GM12892 (cell line): Measurements from ENCODE around the gene PRM2.

Experiments used
- DNase-seq: peaks from one replicate; pipeline ENCODE4 v3.0.0; 2011; ENCODE audit not compliant: insufficient read length
- FAIRE-seq: peaks from 2 replicates; lab custom pipeline; 2011; peaks lifted over from hg19 to GRCh38; lab: Jason Lieb, UNC
- POLR2A ChIP-seq: IDR thresholded peaks from 2 replicates; pipeline ENCODE4 v1.6.1; 2011; ENCODE audit warnings: low read depth, low read length, control low read depth
- POLR2AphosphoS5 ChIP-seq: IDR thresholded peaks from 2 replicates; pipeline ENCODE4 v1.6.1; 2011; ENCODE audit warnings: low read depth, low read length, control low read depth
- TAF1 ChIP-seq: IDR thresholded peaks from 2 replicates; pipeline ENCODE4 v1.6.1; 2011; ENCODE audit warnings: low read depth, mild to moderate bottlenecking, control low read depth, low read length, borderline replicate concordance

PRM2 gene

GRCh38 chr16:11245988-11246387 is 30.3 kb downstream of the PRM2 start:
- TF ChIP-seq TAF1, result no peak
- no peak for TF ChIP-seq POLR2AphosphoS5
- TF ChIP-seq POLR2A, result no peak
- FAIRE-seq (no peak), DNase-seq (no peak)

DNA sequence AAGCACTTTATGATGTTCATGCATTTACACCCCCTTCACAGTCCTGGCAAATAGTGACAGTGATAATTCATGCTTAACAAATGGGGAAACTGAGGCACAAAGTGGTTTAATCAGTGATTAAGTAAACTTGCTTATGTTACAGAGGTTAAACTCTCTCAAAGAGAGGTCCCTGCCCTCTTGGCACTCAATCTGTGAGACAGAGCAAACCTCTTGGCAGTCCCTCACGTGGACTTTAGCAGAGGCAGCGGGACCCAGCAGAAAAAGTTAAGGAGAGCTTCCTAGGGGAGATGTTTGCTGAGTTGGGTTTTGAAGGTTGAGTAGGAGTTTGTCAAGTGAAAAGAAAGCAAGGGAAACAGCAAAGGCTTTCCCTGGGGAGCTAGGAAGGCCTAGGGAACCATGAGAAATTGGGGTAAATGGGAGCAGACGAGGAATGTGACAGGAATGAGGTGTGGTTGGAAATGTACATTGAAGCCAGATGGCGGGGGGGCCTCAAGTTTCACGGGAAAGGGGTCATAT is 31.0 kb downstream of the PRM2 start:
- no peak for DNase-seq
- FAIRE-seq, result no peak
- no peak for TF ChIP-seq POLR2A

GRCh38 chr16:11242658-11243057 is 33.6 kb downstream of the PRM2 start:
- no peak for FAIRE-seq
- no peak for TF ChIP-seq POLR2AphosphoS5
- TF ChIP-seq TAF1, result no peak
- TF ChIP-seq POLR2A, result no peak
- DNase-seq, result no peak

DNA sequence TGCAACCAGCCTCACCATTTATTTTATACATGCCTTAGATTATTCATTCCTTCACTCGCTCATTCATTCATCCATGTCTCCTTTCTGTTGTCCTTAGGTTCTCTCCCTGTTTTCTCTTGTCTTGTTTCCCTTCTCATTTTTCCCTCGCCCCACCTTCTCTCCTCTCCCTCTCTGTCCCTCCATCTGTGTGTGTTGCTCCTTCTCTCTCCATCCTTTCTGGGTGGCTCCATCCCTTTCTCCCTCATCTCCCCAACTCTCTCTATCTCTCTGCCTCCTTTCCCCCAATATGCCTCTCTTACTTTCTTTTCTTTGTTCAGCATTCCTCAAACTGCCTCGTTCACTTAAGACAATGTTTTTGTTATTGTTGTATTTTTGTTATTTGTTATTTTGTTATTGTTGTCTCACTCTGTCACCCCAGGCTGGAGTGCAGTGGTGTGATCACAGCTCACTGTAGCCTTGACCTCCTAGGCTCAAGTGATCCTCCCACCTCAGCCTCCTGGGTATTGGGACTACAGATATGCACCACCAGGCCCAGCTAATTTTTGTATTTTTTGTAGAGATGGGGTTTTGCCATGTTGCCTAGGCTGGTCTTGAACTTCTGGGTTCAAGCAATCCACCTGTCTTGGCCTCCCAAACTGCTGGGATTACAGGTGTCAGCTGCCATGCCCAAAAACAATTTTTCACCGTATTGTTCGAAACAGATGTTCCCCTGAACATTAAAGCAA is 34.6 kb downstream of the PRM2 start:
- FAIRE-seq (no peak), DNase-seq (no peak)
- TF ChIP-seq POLR2AphosphoS5, result no peak
- no peak for TF ChIP-seq POLR2A

- FAIRE-seq (no peak), DNase-seq (no peak)
- TF ChIP-seq POLR2AphosphoS5 (no peak), POLR2A (no peak), TAF1 (no peak)
Observed at GRCh38 chr16:11240636-11241473, 35.4 kb downstream of the PRM2 start.

- FAIRE-seq, result no peak
- no peak for TF ChIP-seq POLR2A
- no peak for TF ChIP-seq TAF1
- TF ChIP-seq POLR2AphosphoS5, result no peak
- no peak for DNase-seq
Observed at GRCh38 chr16:11239644-11240632, 36.3 kb downstream of the PRM2 start.

DNA sequence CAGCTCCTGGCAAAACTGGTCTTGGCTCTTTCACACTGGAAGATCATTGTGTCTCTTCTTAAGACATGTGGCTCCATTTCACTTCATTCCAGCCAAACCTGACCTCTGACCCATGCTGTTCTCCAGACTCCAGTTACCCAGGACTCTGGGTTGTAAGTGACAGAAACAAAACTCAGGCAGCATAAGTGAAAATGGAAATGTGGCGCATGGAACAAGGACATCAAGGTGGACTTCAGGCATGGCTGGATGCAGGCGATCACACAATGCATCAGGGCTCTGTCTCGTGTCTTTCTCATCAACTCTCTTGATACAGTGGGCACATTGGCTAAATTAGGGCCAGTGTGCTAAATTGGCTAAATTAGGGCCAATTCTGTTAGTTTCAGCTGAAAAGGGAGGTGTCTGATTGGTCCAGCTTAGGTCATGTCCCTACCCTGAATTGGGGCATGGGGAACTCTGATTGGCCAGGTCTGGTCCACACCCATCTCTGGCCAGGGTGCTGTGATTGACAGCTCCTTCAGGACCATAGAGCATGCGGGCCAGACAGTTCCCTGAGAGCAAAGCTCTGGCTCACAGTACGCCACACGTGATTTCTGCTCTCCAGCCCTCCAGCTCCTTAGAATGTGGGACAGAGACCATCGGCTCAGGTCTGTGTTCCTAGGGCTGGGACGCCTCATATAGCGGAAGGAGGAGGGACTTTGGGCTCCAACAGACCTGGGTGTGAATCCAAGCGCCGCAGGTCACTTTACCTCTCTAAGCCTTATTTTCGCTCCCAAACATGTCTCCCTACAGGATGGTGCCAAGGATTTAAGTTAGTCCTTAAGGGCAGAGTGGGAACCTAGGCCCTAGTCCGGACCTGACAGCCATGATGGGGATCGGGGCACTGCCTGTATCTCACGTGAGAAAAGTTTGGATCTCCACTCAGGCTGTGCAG is 37.7 kb downstream of the PRM2 start:
- no peak for TF ChIP-seq TAF1
- no peak for TF ChIP-seq POLR2A
- TF ChIP-seq POLR2AphosphoS5, result no peak
- FAIRE-seq, result no peak
- DNase-seq, result no peak

DNA sequence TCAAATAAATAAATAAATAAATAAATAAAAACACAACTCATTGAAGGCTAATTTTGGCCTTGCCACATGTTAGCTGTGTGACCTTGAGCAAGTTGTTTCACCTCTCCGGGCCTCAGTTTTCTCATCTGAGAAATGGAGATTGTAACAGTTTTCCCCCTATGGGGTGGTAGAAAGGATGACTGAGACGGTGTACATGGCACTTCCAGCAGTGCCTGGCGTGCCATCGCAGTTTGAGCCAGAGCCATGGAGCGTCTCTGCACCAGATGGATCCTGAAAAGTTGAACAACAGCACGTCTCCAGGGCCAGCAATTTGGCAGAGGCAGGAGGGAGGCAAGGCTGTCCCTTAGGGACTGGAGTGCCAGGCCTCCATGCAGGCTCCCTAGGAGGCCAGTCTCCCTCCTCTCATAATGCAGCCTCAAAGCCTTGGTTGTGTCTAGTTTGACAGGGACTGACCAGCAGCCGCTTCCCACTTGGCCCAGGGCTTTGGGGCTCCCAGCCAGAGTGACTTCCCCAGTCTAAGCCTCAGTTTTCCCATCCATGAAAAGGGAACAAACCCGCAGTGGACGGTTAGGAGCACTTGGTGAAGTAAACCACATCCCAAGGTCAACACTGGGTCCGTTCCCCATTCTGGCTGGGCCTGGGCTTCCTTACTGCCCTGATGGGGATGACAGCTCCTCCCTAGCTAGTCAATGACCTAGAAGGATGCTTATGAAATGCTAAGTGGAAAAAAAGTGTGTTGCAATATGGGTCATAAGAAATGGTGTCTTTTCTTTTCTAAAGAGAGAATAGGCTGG is 39.6 kb downstream of the PRM2 start:
- DNase-seq (no peak), FAIRE-seq (no peak)
- no peak for TF ChIP-seq POLR2AphosphoS5
- TF ChIP-seq TAF1, result no peak
- no peak for TF ChIP-seq POLR2A

DNA sequence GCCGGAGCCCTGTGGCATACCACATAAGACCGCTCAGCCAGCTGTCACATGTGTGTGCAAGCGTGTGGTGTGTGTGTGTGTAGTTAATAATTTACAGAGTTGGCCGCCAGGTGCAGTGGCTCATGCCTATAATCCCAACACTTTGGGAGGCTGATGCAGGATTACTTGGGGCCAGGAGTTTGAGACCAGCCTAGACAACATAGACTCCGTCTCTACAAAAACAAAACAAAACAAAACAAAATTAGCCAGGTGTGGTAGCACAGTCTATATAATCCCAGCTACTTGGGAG is 40.6 kb downstream of the PRM2 start:
- DNase-seq, result no peak
- no peak for FAIRE-seq

GRCh38 chr16:11234884-11235702 is 41.2 kb downstream of the PRM2 start:
- no peak for DNase-seq
- no peak for TF ChIP-seq POLR2AphosphoS5
- no peak for TF ChIP-seq TAF1
- TF ChIP-seq POLR2A, result no peak
- FAIRE-seq, result no peak

More for the DNA sequence above, 40.6 kb downstream of the PRM2 start:
- TF ChIP-seq TAF1, result no peak
- no peak for TF ChIP-seq POLR2AphosphoS5
- no peak for TF ChIP-seq POLR2A
